A673 (cell line): Measurements from ENCODE around the gene RTN4. TPM values are rescaled to one million over a fixed set of nuclear protein-coding genes. Genes with fewer than 3 reads are reported as not detected.

ENCODE experiments used
- BruUV-seq: library from RNA; stranded (reverse); fragments of 400-500 nt; replicated peaks from 2 replicates; lab custom pipeline; 2021; lab: Mats Ljungman, UMichigan
- CTCF ChIA-PET: fragments of 300-600 bp; sonication (Branson Sonifier 250); formaldehyde crosslinking; loops from one replicate; lab custom pipeline; 2022; ENCODE audit warnings: antibody characterized with exemption; lab: Charles Lee
- POLR2A ChIA-PET: fragments of 300-600 bp; sonication (Branson Sonifier 250); formaldehyde crosslinking; loops from one replicate; lab custom pipeline; 2022; ENCODE audit warnings: antibody characterized with exemption; ENCODE audit not compliant: low non-redundant PET; lab: Charles Lee
- DNase-seq: peaks from one replicate; pipeline ENCODE4 v3.0.0-alpha.2; 2015; ENCODE audit warnings: low spot score
- H3K27ac ChIP-seq: fragments of 200-600 bp; sonication (generic); 2 replicates; pipeline ENCODE4 v1.5.1; 2016; ENCODE audit warnings: mixed run types, low read depth, mild to moderate bottlenecking, mixed read lengths, antibody characterized with exemption, low read length; ENCODE audit not compliant: poor library complexity, severe bottlenecking
- H3K27me3 ChIP-seq: fragments of 200-600 bp; sonication (generic); replicated peaks from 2 replicates; pipeline ENCODE4 v1.6.1; 2017; ENCODE audit warnings: mixed run types, low read depth, mild to moderate bottlenecking, mixed read lengths, antibody characterized with exemption, low read length; ENCODE audit not compliant: insufficient read depth, poor library complexity
- H3K36me3 ChIP-seq: fragments of 200-600 bp; sonication (generic); 2 replicates; pipeline ENCODE4 v1.6.1; 2016; ENCODE audit warnings: mixed run types, mild to moderate bottlenecking, mixed read lengths, antibody characterized with exemption, low read length; ENCODE audit not compliant: insufficient read depth, poor library complexity, severe bottlenecking
- H3K4me1 ChIP-seq: fragments of 200-600 bp; sonication (generic); 2 replicates; pipeline ENCODE4 v1.6.1; 2017; ENCODE audit warnings: mixed run types, mild to moderate bottlenecking, mixed read lengths, antibody characterized with exemption, low read length; ENCODE audit not compliant: insufficient read depth, poor library complexity, severe bottlenecking
- H3K4me3 ChIP-seq: fragments of 200-600 bp; sonication (generic); 2 replicates; pipeline ENCODE4 v1.5.1; 2016; ENCODE audit warnings: low read depth, mixed run types, mild to moderate bottlenecking, mixed read lengths, low read length; ENCODE audit not compliant: poor library complexity, severe bottlenecking
- H3K9me3 ChIP-seq: fragments of 200-600 bp; sonication (generic); 2 replicates; pipeline ENCODE4 v1.6.1; 2016; ENCODE audit warnings: mixed run types, low read depth, mild to moderate bottlenecking, mixed read lengths, antibody characterized with exemption, low read length; ENCODE audit not compliant: poor library complexity, severe bottlenecking
- EZH2 ChIP-seq: fragments of 200-600 bp; sonication (generic); IDR thresholded peaks from 2 replicates; pipeline ENCODE4 v1.6.1; 2017; ENCODE audit warnings: borderline replicate concordance, low read depth, mild to moderate bottlenecking, mixed read lengths, antibody characterized with exemption, low read length; ENCODE audit not compliant: poor library complexity, severe bottlenecking
- intact Hi-C: fragments of 100-400 bp; cut with micrococcal nuclease; formaldehyde crosslinking; loops from one replicate; pipeline ENCODE4 v1.10.0; 2022; ENCODE audit not compliant: unreplicated experiment
- total RNA-seq: library from RNA; stranded (reverse); gene quantifications from 2 replicates; pipeline ENCODE4 v1.2.3, GENCODE V29; 2021
- TF ChIP-seq, protein P1 (sequence below): fragments of 300-800, 200-600 bp; sonication (generic); conservative IDR thresholded peaks from 2 replicates; pipeline ENCODE4 v1.5.1; 2017; ENCODE audit warnings: low read depth, mild to moderate bottlenecking, antibody characterized with exemption, low read length, moderate library complexity, mixed read lengths

RTN4 gene
- total RNA-seq, 1 experiment from 2014 or later = 275 TPM

DNA sequence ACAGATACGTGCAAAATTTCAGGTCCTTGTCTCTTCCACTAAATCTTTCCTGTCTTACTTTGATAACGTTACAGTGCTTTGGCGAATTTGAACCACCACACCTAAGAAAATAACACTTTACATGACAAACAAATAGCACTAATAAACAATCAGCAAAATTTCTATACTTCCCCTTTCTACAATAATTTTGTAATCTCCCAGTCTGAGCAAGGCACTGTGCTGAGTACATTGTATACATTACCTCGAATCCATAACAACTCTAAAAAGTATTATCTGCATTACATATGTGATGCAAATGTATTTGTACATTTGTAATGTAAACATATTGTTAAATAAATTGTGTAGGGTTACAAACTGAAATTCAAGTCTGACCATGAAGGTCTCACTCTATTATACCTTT is 49.9 kb downstream of the RTN4 start:
- BruUV-seq = no TSS peak
- Histone ChIP-seq H3K4me1 (peaks cover 54% of the 10 kb centered on the region), H3K36me3 (no peaks in the 10 kb centered on the region), H3K27ac (peak overlapping the region; percentile 2), H3K4me3 (no peak overlapping the region), H3K9me3 (no peaks in the 10 kb centered on the region), H3K27me3 (no peaks in the 10 kb centered on the region)
- TF ChIP-seq, protein P1, sequence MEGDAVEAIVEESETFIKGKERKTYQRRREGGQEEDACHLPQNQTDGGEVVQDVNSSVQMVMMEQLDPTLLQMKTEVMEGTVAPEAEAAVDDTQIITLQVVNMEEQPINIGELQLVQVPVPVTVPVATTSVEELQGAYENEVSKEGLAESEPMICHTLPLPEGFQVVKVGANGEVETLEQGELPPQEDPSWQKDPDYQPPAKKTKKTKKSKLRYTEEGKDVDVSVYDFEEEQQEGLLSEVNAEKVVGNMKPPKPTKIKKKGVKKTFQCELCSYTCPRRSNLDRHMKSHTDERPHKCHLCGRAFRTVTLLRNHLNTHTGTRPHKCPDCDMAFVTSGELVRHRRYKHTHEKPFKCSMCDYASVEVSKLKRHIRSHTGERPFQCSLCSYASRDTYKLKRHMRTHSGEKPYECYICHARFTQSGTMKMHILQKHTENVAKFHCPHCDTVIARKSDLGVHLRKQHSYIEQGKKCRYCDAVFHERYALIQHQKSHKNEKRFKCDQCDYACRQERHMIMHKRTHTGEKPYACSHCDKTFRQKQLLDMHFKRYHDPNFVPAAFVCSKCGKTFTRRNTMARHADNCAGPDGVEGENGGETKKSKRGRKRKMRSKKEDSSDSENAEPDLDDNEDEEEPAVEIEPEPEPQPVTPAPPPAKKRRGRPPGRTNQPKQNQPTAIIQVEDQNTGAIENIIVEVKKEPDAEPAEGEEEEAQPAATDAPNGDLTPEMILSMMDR = no peak
- TF ChIP-seq EZH2 = no peak
- POLR2A ChIA-PET = no interaction called here
- intact Hi-C loops = no loop called here
- no peak for DNase-seq
- CTCF ChIA-PET = no interaction called here

DNA sequence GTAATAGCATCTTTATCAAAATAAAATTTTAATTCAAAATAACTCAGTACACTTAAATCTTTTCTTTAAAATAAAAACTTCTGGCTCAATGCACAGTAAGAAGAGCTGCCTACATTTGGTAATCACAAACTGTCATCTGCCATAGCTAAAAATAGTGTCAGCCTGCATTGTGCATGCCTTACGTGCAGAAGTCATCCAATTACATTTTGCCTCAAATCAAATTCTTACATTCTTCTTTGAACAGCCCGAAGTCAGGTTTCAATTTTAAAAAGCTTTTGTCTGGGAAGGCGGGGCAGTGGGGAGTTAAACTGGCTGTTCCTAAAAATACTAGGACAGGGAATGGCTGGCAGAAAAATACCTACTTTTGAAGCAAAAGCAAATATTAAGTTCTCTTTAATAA is 51.1 kb downstream of the RTN4 start:
- POLR2A ChIA-PET = no interaction called here
- TF ChIP-seq, protein P1 = no peak
- TF ChIP-seq EZH2 = no peak
- Histone ChIP-seq H3K36me3 (no peaks in the 10 kb centered on the region), H3K27ac (peak overlapping the region; percentile 19), H3K9me3 (no peaks in the 10 kb centered on the region), H3K4me1 (peaks cover 53% of the 10 kb centered on the region), H3K4me3 (no peak overlapping the region), H3K27me3 (no peaks in the 10 kb centered on the region)
- intact Hi-C loops = no loop called here
- BruUV-seq = no TSS peak
- CTCF ChIA-PET = interaction anchor here (0.6 kb wide), 1 partner anchor 174 kb away, joined by 3 read pairs; no protein-coding TSS in a partner anchor
- DNase-seq = peak; percentile 62

DNA sequence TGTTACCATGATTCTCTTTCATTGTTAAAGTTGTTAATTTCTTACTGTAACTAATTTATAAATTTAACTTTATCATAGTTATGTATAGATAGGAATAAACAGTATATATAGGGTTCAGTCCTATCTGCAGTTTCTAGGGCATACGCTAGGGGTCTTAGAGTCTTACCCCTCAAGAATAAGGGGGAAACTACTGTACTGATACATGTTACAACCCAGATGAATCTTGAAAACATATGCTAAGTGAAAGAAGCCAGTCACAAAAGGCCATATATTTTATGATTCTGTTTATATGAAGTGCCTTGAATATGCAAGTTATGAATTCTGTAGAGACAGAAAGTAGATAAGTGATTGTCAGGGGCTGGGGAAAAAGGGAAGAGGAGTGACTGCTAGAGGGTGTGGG is 52.4 kb downstream of the RTN4 start:
- Histone ChIP-seq H3K27ac (no peak overlapping the region), H3K9me3 (no peaks in the 10 kb centered on the region), H3K4me3 (no peak overlapping the region), H3K27me3 (no peaks in the 10 kb centered on the region), H3K4me1 (peaks cover 53% of the 10 kb centered on the region), H3K36me3 (no peaks in the 10 kb centered on the region)
- TF ChIP-seq, protein P1 = no peak
- no peak for TF ChIP-seq EZH2
- POLR2A ChIA-PET = no interaction called here
- intact Hi-C loops = no loop called here
- no peak for DNase-seq
- CTCF ChIA-PET = no interaction called here
- no TSS peak for BruUV-seq
